Osteoblast (primary cell): Measurements from ENCODE around the gene LHFPL3. TPM values are rescaled to one million over a fixed set of nuclear protein-coding genes. Genes with fewer than 3 reads are reported as not detected.

Experiments used
- DNase-seq: peaks from one replicate; pipeline ENCODE4 v3.0.0; 2011; ENCODE audit warnings: low spot score, mixed read lengths; ENCODE audit not compliant: insufficient read length; ENCODE audit errors: missing footprints
- H2AFZ ChIP-seq: 2 replicates; pipeline ENCODE4 v1.6.0; 2011; ENCODE audit warnings: mild to moderate bottlenecking, low read length
- H3K27ac ChIP-seq: 2 replicates; pipeline ENCODE4 v1.5.1; 2011; ENCODE audit warnings: mild to moderate bottlenecking, low read depth, low read length, moderate library complexity
- H3K27me3 ChIP-seq: 2 replicates; pipeline ENCODE4 v1.6.0; 2012; ENCODE audit warnings: mild to moderate bottlenecking, control low read depth, inconsistent platforms, low read length, moderate library complexity; ENCODE audit not compliant: insufficient read depth
- H3K36me3 ChIP-seq: 2 replicates; pipeline ENCODE4 v1.5.1; 2011; ENCODE audit warnings: mild to moderate bottlenecking, low read length, control low read depth, moderate library complexity; ENCODE audit not compliant: insufficient read depth
- H3K4me1 ChIP-seq: 2 replicates; pipeline ENCODE4 v1.5.1; 2011; ENCODE audit warnings: mild to moderate bottlenecking, low read length, control low read depth, moderate library complexity; ENCODE audit not compliant: insufficient read depth
- H3K4me2 ChIP-seq: 2 replicates; pipeline ENCODE4 v1.6.0; 2011; ENCODE audit warnings: mild to moderate bottlenecking, low read length; ENCODE audit not compliant: insufficient read depth
- H3K4me3 ChIP-seq: fragments of 200-600 bp; sonication (generic); 3 replicates; pipeline ENCODE4 v1.5.1; 2012; ENCODE audit warnings: mild to moderate bottlenecking, low read length, inconsistent platforms; ENCODE audit not compliant: insufficient read depth
- H3K79me2 ChIP-seq: 2 replicates; pipeline ENCODE4 v1.6.0; 2012; ENCODE audit warnings: mild to moderate bottlenecking, low read length, control low read depth, inconsistent platforms; ENCODE audit not compliant: insufficient read depth
- H3K9me3 ChIP-seq: 2 replicates; pipeline ENCODE4 v1.5.1; 2011; ENCODE audit warnings: low read depth, low read length, control low read depth
- H4K20me1 ChIP-seq: 2 replicates; pipeline ENCODE4 v1.6.0; 2012; ENCODE audit warnings: mild to moderate bottlenecking, low read length, control low read depth; ENCODE audit not compliant: insufficient read depth
- CTCF ChIP-seq: IDR thresholded peaks from 2 replicates; pipeline ENCODE4 v1.5.1; 2011; ENCODE audit warnings: mild to moderate bottlenecking, low read depth, low read length, moderate library complexity; ENCODE audit errors: extremely low read depth
- total RNA-seq: library from RNA; depleted of rRNA; stranded (reverse); fragments of >200 nt; gene quantifications from 2 replicates; pipeline ENCODE4 v1.2.3, GENCODE V29; 2012

LHFPL3 gene
- total RNA-seq, 1 donor: not detected

GRCh38 chr7:104414216-104414615 is 85.8 kb downstream of the LHFPL3 start:
- no peaks in the 10 kb centered on the region for H3K36me3 ChIP-seq
- no peaks in the 10 kb centered on the region for H3K9me3 ChIP-seq
- no peaks in the 10 kb centered on the region for H4K20me1 ChIP-seq
- H3K4me1 ChIP-seq: no peaks in the 10 kb centered on the region
- no peak overlapping the region for H2AFZ ChIP-seq
- no peak overlapping the region for H3K4me2 ChIP-seq
- no peak overlapping the region for H3K4me3 ChIP-seq
- TF ChIP-seq CTCF: no peak
- H3K27me3 ChIP-seq: no peaks in the 10 kb centered on the region
- no peaks in the 10 kb centered on the region for H3K79me2 ChIP-seq
- DNase-seq: no peak
- no peak overlapping the region for H3K27ac ChIP-seq

- Histone ChIP-seq H3K27me3 (no peaks in the 10 kb centered on the region), H3K4me2 (no peak overlapping the region), H2AFZ (no peak overlapping the region), H3K4me3 (no peak overlapping the region), H3K4me1 (no peaks in the 10 kb centered on the region), H4K20me1 (no peaks in the 10 kb centered on the region), H3K9me3 (no peaks in the 10 kb centered on the region), H3K79me2 (no peaks in the 10 kb centered on the region), H3K36me3 (no peaks in the 10 kb centered on the region), H3K27ac (no peak overlapping the region)
- TF ChIP-seq CTCF: no peak
- DNase-seq: no peak
Observed at GRCh38 chr7:104415700-104416099, 87.3 kb downstream of the LHFPL3 start.

GRCh38 chr7:104416866-104417393 is 88.5 kb downstream of the LHFPL3 start:
- Histone ChIP-seq H3K27me3 (no peaks in the 10 kb centered on the region), H3K4me1 (no peaks in the 10 kb centered on the region), H3K36me3 (no peaks in the 10 kb centered on the region), H2AFZ (no peak overlapping the region), H3K4me2 (no peak overlapping the region), H3K79me2 (no peaks in the 10 kb centered on the region), H3K4me3 (no peak overlapping the region), H3K27ac (no peak overlapping the region), H4K20me1 (no peaks in the 10 kb centered on the region), H3K9me3 (no peaks in the 10 kb centered on the region)
- no peak for TF ChIP-seq CTCF
- DNase-seq: no peak

- H3K4me2 ChIP-seq: no peak overlapping the region
- no peak overlapping the region for H3K4me3 ChIP-seq
- H2AFZ ChIP-seq: no peak overlapping the region
- no peaks in the 10 kb centered on the region for H3K79me2 ChIP-seq
- no peaks in the 10 kb centered on the region for H3K27me3 ChIP-seq
- TF ChIP-seq CTCF: no peak
- no peaks in the 10 kb centered on the region for H4K20me1 ChIP-seq
- DNase-seq: no peak
- H3K9me3 ChIP-seq: no peaks in the 10 kb centered on the region
- H3K36me3 ChIP-seq: no peaks in the 10 kb centered on the region
- no peaks in the 10 kb centered on the region for H3K4me1 ChIP-seq
- H3K27ac ChIP-seq: no peak overlapping the region
Observed at GRCh38 chr7:104431930-104432329, 103.5 kb downstream of the LHFPL3 start.
